Measurements from ENCODE around the gene SHE. TPM values are rescaled to one million over a fixed set of nuclear protein-coding genes. Genes with fewer than 3 reads are reported as not detected.
A peak's percentile ranks its signal among the peaks of the same experiment; 100 is the strongest.

The SHE gene
- total RNA-seq, 1 donor from 2014 or later, result 60.6 TPM

DNA sequence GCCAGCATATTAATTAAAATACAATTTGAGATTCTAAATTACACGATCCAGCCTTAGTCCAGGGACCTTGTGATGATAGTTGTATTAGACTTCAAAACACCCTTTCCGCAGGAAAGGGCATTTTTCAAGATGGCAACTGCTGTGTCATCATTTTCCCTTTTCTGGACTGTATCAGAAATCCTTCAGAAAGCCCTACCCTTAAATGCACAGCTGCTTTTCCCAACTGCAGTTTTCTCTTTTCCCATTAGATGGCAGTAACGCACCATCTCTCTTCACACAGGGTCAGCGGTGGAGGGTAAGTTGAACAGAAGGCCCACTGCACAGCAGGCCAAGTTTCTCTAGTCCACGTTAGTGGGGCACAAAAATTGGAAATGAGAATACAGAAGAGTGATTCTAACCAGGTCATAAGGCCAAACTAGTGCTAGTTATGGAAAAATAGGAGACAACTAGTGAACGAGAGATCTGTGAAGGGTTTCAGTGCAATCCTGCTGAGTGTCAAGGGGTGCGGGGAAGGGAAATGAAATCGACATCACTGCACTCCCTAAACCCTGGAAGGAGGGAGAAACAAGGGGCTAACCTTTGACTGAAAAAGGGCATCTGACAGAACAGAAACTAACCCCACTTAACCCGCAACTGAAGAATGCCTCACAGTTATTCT is 22.3 kb downstream of the SHE start:
- DNase-seq (ENCODE audit: low read depth, low spot score), result peak; percentile 61

DNA sequence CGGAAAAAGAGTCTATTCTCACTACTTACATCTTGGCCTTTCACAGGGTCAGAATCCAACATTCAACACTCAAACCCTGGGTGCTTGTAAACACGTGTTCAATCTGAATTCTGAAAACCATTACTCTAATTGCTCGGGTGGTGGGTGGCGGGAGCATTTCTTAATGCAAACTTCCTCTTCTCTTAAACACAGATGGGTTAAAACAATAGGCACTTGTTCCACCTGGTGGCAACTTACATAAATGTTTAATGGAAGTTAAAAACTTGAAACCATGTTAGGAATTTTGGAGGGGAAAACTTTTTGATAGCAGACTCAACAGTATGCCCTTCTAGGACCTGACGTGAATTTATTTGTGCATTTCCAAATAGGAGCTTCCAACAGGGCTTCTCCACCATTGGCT is 23.6 kb downstream of the SHE start:
- no peak for DNase-seq (ENCODE audit: low read depth, low spot score)

DNA sequence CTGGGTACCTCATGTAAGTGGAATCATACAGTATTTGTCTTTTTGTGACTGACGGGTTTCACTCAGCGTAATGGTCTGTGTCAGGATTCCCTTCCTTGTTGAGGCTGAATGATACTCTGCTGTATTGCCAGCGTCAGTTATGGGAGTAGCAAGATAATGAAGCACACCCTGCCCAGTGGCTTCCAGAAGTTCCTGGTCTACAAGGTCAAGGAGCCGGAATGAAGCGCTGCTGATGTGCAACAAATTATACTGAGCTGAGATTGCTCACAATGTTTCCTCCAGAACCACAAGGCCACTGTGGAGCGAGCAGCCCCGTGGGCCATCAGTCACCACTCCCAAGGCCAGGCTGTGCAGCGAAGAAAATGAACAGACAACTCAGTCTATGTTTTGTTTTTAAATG is 24.2 kb downstream of the SHE start:
- no peak for DNase-seq (ENCODE audit: low read depth, low spot score)

DNA sequence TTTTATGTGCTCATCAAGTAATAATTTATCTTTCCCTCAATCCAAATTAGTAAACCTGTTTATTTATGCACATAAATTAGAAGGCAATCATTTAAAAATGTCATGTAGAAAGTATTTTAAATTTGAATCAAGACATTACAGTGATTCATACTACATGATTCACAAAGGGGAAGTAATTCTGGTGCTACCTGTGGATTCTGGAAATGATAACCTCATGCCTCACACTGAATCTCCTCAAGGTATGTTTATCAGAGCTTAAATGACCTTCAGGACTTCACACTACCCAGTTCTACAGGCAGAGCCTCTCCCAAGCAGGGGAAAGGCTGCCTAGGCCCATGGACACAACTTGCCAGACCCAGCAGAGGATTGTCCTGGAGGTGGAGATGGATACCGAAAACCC is 25.4 kb downstream of the SHE start:
- no peak for DNase-seq (ENCODE audit: low read depth, low spot score)

DNA sequence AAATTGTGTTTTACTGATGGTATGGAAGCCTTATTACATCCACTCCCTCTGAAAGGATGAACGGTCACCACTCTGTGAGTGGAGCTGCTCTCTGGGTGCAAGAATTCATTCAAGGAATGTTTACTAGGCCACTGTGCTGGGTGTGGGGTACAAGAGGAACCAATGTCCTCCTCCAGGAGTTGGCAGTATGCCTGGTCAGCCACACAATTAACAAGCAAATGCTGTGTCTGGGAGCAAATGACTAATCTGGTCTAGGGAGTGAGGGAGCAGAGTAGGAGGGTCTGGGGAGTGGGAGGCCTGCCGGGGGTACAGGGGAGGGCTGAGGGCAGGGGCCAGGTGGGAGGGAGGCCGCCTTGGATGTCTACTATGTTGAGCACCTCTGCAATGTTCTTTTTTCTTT is 27.4 kb downstream of the SHE start:
- DNase-seq (ENCODE audit: low read depth, low spot score), result peak; percentile 35

DNA sequence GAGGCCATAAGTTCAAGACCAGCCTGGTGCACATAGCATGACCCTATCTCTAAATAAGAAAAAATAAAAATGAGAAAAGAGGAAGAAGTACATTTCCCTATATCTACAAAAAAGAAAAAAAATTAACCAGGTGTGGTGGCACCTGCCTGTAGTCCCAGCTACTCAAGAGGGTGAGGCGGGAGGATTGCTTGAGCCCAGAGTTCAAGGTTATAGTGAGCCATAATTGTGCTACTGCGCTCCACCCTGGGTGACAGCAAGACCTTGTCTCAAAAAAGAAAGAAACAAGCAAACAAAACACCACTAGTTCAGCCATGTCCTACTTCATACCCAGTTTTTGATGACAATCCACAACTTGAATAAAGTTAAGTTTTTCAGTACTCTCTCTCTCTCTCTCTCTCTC is 30.9 kb downstream of the SHE start:
- no peak for DNase-seq (ENCODE audit: low read depth, low spot score)

DNA sequence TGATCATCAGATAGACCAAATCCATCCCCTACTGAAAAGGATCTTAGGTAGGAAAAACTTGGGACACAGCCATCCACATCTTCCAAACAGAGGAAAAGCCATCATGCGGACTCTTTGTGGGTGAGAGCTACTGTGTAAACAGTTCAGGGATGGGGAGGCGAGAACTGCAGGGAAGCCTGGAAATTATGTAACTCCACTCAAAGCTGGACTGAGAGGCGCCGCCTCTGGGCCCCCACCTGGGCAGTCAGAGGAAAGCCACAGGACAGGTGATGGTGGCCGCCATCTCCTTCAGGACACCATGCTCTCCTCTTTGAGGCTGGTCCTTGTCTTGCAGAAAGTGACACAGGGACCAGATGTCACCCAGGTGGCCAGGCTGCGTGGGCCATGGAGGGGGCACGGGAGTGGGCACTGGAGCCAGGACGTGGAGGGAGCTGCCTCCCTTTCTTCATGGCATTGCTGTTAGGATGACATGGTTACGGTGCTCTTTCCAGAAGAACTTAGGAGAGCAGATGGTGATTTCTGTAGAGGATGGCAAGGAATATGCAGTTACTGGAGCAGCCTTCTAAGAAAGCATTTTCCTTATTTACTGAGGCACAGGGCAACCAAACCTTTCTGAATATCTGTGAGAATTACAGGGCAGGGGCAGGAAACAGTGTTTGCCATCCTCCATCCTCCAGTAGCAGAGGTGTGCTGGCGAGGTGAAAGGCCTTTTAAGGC is 32.2 kb downstream of the SHE start:
- no peak for DNase-seq (ENCODE audit: low read depth, low spot score)

DNA sequence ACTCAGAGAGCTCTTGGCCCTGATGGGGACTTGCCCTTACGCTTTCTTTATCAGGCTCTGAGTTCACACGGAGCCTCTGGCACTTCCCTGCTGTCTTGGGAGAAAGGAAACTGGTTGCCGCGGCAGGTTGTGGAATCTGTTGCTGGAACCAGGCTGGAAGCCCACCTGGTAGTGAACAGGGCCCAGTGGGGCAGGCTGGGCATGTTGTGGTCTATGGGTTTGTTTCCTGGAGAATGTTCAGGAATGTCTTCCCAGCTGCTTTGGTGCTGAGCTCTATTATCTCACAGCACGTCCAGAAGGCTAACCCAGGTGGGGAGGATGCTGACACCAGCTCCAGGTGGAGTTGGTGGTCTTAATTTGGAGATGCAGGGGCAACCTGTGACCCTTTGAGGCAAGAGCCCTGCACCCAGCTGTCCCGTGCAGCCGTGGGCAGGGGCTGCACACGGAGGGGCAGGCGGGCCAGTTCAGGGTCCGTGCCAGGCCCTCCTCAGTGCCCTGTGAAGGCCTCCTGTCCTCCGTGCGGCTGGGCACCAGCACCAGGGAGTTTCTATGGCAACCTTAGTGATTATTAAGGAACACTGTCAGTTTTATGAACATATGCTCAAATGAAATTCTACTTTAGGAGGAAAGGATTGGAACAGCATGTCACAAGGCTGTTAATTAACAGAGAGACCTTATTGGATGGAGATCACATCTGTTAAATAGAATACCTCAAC is 33.5 kb downstream of the SHE start:
- no peak for DNase-seq (ENCODE audit: low read depth, low spot score)

DNA sequence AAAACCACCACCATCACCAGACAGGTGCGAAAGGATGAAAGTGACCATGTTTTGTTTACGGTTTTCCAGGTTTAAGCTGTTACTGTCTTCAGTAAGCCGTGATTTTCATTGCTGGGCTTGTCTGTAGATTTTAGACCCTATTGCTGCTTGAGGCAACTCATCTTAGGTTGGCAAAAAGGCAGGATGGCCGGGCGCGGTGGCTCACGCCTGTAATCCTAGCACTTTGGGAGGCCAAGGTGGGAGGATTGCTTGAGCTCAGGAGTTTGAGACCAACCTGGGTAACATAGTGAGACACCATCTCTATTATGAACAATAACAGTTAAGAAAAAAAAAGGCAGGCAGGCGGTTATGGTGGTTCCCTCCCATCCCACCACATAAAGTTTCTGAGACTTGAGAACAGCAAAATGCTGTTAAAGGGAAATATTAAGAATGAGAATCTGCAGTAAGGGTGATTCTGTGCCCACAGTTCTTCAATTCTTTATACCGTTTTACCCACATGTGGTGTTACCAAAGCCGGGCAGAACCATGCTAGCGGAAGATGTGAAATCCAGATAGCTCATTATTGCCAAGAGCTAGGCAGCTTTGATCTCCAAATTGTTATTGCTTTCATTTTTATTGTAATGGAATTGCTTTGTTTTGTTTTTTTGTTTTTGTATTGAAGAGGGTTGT is 34.6 kb downstream of the SHE start:
- DNase-seq (ENCODE audit: low read depth, low spot score), result no peak

DNA sequence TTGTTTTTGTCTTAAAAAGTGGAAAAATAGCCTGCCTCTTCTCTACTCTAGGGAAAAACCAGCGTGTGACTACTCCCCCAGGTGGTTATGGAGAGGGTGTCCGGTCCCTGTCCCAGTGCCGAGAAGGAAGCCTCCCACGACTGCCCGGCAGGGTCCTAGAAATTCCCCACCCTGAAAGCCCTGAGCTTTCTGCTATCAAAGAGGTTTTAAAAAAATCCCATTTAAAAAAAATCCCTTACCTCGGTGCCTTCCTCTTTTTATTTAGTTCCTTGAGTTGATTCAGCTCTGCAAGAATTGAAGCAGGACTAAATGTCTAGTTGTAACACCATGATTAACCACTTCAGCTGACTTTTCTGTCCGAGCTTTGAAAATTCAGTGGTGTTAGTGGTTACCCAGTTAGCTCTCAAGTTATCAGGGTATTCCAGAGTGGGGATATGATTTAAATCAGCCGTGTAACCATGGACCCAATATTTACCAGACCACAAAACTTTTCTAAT is 35.2 kb downstream of the SHE start:
- DNase-seq (ENCODE audit: low read depth, low spot score), result no peak

DNA sequence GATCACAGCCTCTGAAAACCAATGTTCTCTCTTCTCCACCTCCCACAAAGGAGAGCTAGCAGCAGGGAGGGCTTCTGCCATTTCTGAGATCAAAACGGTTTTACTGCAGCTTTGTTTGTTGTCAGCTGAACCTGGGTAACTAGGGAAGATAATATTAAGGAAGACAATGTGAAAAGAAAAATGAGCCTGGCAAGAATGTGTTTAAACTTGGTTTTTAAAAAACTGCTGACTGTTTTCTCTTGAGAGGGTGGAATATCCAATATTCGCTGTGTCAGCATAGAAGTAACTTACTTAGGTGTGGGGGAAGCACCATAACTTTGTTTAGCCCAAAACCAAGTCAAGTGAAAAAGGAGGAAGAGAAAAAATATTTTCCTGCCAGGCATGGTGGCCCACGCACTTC is 36.0 kb downstream of the SHE start:
- no peak for DNase-seq (ENCODE audit: low read depth, low spot score)

DNA sequence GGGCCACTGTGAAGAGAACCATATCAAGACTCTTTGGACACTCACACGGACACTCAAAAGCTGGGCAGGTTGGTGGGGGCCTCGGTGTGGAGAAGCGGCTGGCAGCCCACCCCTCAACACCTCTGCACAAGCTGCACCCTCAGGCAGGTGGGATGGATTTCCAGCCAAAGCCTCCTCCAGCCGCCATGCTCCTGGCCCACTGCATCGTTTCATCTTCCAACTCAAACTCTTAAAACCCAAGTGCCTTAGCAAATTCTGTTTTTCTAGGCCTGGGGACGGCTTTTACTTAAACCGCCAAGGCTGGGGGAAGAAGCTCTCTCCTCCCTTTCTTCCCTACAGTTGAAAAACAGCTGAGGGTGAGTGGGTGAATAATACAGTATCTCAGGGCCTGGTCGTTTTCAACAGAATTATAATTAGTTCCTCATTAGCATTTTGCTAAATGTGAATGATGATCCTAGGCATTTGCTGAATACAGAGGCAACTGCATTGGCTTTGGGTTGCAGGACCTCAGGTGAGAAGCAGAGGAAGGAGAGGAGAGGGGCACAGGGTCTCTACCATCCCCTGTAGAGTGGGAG is 36.5 kb downstream of the SHE start:
- DNase-seq (ENCODE audit: low read depth, low spot score), result no peak

DNA sequence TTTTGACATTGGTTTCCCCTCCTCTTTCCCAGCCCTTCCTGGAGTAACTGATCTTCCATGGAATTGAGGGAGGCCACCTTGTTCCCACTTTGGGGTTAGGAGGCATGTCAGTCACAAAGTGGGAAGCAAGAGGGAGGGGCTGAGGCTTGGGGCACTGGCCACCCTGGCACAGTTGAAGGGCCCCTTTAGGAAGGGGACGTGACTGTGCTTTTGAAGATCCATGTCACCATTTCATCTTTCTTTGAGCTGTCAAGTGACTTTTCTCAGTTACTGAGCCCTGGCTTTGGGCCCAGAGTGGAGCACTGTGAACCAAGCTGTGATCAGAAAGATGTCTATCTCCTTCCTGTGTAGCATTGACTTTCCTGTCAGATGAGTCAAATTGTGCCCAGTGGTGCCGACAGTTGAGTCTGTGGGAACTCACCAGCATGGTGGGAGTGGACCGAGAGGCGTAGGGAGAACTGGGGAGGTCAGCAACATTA is 38.7 kb downstream of the SHE start:
- DNase-seq (ENCODE audit: low read depth, low spot score), result no peak

DNA sequence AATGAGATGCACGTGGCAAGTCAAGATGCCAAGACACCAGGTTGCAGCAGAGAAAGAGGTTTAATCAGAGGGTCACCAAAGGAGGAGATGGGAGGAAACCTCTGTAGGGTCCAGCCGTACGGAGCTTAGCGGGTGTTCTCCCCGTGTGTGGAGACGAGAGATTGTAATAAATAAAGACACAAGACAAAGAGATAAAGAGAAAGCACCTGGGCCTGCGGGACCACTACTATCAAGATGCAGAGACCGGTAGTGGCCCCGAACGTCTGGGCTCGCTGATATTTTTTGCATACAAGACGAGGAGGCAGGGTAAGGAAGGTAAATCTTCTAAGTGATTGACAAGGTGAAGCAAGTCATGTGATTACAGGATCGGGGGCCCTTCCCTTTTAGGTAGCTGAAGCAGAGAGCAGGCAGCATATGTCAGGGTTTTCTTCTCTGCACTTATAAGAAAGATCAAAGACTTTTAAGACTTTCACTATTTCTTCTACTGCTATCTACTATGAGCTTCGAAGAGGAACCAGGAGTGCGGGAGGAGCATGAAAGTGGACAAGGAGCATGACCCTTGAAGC is 41.4 kb downstream of the SHE start:
- no peak for DNase-seq (ENCODE audit: low read depth, low spot score)

DNA sequence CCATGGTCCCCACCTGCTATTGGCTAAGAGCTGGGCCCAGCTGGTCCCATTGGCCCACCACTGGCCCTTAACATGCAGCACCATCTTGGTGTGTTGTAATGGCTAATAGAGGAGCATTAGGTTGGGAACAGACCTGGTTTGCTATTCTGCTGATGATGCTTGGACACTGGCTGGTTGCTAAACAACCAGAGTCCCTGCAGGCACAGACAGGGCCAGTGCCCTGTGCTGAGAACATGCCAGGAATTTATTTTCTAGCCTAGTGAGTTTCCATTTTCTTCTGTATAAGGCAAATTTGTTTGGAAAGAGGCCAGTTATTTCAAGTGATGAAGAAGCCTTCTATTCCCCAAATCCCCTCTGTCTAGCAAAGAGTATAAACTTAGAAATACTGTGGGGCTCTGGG is 43.1 kb downstream of the SHE start:
- DNase-seq (ENCODE audit: low read depth, low spot score), result no peak

DNA sequence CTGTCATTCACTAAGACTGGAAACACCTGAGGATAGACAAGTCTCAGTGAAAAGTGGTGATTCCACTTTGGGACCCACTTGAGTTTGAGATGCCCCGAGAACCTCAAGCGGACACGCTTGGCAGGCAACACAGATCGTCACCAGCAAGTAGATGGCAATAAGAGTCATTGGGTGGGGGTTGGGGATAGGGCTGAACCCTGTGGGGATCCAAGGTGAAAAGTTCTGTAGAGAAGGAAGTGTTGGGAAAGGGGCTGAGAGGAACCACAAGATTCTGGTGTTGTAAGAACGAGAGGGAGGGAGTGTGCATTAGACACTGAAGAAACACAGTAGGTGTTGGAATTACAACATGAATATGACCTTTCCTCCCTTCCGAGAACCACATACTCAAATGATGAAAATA is 45.6 kb downstream of the SHE start:
- no peak for DNase-seq (ENCODE audit: low read depth, low spot score)

DNA sequence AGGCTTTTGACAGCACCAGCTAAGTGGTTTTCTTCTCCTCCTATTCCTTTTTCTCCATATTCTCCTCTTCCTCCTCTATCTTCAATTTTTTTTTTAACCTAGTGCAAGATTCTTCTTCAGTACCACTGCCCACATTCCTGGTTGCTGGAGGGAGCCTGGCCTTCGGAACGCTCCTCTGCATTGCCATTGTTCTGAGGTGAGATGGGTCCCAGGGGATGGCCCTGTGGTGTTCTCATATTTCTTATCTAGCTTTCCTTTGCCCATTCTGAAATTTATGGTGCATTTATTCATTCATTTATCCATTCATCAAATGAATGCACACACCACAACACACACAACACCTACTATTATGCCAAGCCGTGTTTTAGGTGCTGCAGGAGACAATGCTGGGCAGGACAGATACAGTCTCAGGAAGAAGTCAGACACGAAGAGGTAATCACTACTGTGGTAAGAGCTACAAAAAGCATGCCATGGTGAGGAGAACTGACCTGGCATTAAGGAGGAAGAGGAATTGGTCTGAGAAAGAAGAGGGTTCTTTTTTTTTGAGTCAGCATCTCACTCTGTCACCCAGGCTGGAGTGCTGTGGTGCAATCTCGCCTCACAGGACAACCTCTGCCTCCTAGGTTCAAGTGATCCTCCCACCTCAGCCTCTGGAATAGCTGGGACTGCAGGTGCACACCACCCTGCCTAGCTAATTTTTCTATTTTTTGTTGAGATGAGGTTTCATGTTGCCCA is 47.7 kb downstream of the SHE start:
- DNase-seq (ENCODE audit: low read depth, low spot score), result no peak

DNA sequence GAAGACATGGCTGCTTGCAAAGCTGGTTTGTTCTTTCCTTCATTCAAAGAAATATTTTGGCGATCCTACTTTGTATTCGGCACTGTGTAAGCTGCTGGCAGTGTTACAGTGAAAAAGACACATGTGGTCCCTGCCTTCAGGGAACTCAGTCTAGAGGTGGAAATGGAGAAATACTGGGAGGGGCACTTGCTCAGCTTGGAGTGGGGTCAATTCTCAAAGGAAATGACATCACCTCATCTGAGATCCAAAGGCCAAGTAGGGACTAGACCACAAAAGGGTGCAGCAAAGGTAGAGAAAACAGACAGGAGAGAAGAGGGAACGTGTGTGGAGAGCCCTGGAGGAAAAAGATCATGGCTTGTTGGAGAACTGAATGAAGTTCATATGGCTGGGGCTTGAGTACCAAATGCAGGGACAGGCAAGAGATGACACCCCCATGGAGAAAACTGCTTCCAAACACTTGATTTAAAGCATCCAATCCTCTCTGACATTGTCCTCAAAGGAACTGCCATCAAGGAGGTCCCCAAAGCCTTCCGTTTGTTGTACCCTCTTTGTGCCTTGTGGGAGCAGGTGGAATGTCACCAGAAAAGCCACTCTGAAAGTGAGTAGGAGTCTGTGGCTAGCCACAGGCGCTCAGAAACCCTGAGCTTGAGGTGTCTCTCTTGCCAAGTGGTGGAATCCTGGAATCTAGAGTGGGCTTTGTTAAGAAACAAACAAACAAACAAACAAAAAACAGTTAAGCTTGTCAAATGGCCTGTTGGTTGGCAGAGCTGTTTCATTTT is 48.4 kb downstream of the SHE start:
- no peak for DNase-seq (ENCODE audit: low read depth, low spot score)

DNA sequence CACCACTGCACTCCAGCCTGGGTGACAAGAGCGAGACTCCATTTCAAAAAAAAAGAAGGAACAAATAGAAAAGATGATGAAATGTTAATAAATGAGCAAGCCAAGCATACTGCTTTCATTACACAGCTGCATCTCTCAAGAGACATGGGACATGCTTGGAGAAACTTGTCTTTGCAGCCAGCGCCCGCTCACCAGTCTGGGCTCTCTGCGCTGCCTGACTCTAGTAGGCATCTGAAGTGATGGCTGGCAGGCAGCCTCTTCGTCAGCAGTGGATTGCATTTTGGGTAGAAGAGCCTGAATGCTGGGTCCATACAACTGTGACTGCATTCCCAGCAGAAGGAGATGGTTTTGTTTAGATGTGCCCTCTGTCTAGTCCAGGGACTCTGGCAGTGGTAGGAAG is 49.1 kb downstream of the SHE start:
- no peak for DNase-seq (ENCODE audit: low read depth, low spot score)

DNA sequence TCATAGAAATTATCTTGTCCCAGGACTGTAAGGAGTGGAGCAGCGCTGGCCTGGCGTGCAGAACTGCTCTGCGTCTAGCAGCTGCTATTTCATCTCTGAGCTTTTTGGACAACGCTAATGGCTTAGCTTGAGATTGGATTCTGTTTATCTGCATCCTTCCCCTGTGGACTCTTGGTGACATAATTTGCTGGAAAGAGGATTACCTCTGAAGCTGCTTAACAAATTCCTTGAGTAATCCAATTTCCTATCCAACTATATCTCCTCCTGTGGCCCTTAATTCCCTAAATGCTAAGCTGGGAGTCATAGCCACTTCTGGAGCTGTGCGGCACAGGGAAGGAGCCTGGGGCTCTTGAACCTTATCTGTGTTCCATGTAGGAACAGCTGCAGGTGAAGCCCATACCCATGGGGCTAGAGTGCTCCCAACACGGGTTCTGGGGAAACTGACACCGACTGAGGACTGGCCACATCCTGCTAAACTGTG is 53.8 kb downstream of the SHE start:
- DNase-seq (ENCODE audit: low read depth, low spot score), result no peak
